IPS-NIHi7 (cell line): ENCODE data around the gene TFG.

ENCODE experiments used
- DNase-seq: peaks from one replicate; pipeline ENCODE4 v3.0.0; 2012; ENCODE audit warnings: mixed read lengths; ENCODE audit errors: extremely low spot score

The TFG gene

DNA sequence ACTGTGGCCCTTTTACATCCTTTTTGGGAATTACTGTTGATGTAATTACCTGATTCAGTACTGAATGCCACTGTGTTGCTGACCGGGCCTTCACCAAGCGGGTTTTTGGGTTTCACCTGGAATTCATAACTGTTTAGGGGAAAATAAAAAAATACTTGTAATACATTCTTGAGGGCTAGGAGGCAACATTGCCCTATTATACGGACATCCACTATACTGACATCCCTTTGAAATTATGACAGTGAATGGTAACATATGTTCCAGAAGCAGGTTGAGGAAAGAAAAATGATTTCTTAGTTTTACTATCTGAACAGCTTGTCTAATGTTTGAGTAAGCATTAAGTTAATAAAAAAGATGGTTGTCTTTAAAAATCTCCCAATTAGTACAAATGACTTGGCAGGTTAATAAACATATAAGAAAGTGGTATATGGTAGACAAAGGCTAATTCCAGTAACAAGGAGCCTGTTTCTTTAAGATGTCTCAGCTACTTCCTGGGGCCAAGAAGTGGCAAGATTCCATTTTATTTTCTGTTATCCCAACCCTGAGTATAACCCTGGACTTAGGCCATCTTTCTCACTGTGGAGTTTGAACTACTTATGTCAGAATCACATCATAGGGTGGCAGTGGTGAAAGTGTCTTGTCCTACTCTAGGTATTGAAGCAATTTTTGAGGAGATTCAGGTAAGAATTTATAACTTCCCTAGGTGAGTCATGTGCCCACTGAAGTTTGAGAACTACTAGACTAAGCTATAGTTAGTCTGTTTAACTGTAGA is 45.5 kb downstream of the TFG start:
- no peak for DNase-seq

DNA sequence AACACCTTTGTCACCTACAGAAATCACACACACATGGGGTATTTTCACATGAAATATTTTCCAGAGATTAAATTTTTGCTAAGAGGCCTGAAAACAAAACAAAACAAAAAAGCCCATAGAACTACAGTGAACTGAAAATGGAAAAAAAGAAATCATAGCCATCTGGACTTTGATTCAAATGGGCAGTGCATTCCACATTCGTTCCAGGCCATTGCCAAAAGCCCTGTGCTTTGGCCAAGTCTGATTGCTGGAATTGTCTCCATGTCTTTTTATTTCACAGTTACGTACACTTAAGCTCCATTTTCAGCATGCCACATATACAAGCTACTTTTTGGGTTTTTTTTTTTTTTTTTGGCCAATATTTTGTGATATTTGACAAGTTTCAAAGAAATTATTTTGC is 47.1 kb downstream of the TFG start:
- DNase-seq = no peak

DNA sequence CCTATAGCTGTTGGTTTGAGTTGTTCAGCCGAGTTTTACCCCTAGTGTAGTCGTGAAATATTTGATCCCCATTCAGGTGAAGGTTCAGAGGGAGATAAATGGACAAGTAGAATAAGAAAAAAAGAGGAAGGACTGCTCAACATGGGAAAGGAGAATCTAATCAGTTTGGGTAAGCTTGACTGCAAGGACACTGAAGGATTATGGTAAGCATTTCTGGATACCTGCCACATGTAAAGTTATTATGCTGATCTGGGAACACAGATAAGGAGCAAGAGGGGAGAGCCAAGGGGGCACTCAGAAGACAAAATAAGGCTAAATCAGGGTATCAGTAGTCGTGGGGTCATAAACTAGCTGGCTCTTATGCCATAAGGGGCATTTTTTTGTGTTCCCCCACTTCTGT is 49.9 kb downstream of the TFG start:
- DNase-seq = no peak

DNA sequence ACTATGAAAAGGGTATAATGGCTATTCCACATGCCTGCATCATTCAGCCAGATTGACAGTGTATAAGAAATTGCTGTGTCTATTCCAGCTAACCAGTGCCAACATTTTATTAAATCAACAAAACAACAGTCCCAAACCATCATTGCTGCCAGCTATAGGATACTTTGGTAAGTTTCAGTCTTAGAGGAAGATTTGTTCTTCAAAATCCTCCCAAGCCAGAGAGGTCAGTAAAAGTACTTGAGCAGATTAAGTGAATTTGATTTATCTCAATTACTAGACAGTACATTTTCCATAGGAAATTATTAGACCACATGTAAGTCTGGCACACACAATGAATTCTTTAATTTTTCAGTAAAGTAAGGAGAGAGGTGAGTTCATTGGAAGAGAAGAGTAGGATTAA is 50.7 kb downstream of the TFG start:
- no peak for DNase-seq

DNA sequence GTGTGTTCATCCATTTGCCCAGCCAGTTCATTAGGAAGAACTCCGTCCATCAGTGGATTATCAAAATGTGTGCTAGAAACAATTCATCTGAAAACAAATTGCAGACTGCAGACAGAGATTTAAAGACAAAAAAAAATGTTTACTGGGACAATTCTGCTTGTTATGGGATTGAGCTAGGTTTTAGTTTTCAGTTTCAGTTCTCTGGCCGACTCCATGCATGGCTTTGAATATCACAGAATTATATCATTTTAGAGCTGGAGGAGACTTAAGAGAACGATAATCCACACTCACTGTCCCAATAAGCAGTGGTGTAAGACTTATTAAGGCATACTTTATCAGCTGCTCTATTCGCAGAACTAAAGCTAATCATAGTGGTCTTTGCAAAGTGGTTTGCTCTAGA is 51.1 kb downstream of the TFG start:
- DNase-seq = no peak

DNA sequence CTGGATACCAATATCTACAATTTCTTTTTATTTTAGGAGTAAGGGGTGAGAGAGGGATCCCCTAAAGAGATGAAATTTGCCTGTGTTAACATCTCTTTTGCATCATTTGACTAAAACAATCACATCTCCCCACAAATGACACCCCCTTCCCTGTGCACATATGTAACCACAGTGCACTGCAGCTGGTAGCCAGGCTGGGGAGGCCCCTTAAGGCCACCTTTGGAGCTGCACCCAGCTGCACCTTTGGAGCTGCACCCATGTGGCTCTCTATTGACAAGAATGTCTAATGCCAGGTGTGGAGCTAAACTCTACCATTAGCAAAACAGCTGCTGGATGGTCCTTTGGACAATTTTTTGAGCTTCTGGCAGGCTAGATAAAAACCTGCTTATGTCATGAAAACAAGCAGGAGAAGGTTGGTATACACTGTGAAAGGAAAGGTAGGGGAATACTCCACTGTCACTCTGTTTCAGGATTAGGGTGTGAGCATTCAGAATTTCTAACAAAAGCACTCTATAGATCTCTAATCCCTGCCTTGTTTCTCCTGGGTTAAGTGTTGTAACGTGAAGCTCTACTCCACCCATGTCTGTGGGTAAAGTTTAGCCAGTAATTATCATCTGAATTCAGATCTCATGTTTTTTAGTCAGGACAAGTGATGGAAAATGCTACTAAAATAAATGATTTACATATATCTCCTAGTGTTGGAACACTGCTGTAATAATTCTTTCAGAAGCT is 52.1 kb downstream of the TFG start:
- peak; percentile 34 for DNase-seq

DNA sequence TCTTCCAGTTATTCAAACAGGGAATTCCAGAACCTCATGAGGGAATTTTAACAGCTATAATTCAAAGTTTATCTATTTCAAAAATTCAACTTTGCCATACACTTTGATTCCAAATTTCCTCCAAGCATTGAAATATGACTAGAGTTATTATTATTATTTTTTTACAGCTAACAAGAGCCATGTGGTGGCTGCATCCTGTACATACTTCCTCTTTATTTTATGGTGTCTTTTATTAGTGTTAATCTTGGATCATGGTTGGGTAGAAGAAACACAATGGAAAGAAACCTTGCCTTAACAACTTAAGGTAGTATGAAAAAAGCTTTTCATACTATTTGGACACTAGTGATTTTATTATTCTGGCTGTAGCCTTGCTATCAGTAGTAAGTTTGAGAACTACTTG is 52.7 kb downstream of the TFG start:
- no peak for DNase-seq

DNA sequence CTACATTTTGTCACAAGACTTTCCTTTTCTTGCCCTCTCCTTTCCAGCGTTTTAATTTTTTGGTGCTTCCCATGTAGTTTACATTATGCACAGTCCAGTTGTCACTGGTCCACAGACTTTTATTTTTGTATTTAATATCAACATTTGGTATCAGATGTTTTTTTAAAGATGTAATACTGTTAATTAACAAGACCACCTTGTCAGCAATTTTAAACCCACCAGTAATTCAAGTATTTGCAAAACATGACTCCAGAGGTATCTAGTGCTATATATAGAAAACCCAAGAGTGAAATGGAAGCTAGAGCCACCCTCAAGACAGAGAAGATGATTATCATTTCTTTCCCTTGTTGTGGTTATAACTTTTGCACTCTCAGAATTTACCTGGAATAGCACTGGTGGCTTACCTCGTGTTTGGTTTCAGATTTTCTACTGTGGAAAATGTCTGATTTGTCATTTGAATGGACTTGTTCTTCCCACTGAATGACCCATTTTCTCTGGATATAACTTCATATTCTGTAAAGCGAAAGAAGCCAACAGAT is 56.2 kb downstream of the TFG start:
- DNase-seq = no peak

DNA sequence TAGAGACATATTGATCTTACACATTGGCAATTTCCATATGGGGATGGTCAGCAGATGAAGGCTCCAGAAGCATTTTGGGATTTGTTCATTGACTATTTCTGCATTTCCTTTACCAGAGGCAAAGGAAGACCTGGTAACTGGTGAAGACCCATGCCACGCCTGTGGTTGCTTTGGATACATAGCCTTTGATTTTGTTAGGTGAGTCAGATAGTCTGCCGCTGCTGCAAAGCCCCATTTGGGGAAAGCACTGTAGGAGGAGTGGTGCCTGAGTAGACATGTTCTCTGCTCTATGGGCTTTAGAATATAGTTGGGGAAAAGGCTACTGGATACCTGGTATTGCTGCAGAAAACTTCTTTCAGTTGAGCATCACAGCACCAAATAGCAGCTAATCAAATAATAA is 56.8 kb downstream of the TFG start:
- no peak for DNase-seq

DNA sequence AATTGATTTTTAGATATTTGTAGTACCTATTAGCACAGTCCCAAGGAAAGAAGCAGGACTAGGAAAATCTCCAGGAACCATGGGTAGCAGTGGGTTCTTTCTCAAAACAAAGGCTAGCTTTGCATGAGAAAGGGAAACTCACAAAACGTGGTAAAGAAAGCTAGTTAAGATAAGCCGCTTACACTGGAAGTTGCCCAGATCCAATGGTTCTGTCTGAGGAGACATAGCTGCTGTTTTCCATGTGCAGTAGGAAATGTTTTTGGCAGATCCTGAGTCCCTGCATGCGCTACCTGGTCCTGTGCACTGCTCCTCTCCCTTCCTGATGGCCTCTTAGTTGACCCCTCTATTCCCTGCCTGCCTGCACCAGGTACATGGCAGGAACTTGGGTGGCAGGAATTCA is 60.4 kb downstream of the TFG start:
- DNase-seq = peak; percentile 35

DNA sequence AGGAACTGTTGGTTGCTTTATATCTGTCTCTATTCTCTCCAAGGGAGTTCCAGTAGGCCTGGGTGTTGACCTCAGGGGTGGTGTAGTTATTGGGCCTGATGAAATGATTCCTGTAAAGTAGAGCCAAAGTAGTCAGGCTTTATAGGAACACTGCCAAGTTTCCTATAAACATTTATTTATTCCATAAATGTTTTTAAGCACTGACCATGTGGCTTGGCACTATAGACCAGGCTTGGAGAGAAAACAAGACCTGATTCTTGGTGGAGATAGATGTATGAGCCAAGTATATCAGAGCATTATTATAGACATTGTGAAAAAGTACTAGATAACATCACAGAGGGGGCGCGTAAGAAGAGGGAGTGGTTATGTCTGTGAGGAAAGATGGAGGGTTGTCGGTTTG is 65.9 kb downstream of the TFG start:
- DNase-seq = no peak

DNA sequence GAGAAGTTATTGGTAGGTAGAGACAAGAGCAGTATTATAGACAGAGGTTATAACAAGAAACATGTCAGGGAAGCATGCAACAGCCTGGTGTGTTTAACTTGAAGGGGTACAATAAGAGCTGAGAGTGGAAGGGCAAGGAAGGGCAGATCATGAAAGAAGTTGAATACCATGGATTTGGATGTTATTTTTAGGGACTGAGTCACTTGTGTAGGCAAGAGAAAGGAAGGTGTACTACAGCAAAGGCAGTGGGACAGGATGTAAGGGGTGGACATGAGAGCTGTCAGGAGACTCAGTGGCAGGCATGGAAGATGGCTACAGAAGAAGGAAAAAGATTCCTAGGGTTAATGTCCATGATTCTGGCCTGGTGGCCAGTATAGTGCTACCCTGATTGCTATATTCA is 66.4 kb downstream of the TFG start:
- DNase-seq = no peak

DNA sequence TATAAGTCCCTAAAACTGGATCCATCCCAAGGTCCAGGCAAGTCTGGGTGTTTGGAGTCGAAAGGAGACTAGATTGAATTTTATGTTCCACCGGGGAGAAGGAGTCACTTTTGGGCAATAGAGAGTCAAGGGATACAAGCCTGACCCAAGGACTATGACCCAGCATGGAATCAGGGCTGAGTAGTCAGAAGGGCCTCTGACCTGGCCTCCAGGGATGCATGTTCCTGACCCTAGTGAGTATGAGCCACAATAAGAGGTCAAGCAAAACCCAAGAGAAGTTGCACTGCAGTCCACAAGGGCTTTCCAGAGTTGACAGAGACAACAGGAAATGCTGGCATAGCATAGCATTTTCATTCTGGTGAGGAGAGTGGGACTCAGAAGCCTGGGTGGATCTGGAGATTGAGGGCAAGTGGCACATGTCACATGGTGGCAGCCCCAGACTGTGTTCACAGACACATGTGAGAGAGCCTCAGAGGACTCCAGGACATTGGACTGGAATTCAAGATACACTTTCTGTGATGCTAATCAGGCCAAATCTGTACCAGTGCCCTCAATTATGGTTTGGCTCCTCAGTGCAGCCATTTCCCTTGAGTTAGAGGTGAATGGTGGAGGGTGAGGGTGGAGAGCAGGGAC is 66.9 kb downstream of the TFG start:
- no peak for DNase-seq

DNA sequence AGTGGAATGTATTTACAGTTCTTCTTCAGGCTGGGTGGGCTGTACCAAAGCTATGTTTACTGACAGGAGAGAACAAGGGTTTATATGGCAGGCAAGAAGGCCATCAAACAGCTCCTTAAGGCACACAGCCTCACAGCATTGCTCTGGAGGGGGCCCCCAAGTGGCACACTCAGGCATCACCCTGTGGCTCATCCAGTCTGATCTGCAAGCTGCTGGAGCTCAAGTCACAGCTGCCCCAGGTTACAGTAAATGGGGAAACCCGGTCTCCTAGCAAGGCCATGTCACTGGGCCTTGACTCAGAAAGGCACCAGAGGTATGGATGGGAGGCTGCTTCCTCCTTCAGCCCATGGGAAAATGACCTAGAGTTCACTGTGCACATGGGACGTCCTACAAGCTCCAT is 67.5 kb downstream of the TFG start:
- DNase-seq = peak; percentile 49

DNA sequence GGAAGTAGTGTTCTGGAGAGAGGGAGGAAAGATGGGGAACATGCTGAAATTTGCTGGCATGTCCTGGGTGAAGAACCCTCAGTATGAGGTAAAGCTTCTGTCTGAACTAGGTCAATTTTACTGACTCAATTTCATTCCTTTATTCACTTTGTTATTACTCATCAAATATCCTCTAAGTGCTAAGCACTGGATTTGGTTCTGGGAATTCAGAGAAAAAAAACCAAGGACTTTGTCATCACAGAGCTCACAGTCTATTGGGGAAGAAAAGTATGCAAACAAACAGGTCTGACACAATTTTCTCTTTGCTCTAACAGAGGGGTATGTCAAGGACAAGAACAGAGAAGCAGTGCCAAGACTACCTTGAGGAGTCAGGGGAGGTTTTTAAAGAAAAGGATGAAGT is 68.0 kb downstream of the TFG start:
- DNase-seq = no peak

DNA sequence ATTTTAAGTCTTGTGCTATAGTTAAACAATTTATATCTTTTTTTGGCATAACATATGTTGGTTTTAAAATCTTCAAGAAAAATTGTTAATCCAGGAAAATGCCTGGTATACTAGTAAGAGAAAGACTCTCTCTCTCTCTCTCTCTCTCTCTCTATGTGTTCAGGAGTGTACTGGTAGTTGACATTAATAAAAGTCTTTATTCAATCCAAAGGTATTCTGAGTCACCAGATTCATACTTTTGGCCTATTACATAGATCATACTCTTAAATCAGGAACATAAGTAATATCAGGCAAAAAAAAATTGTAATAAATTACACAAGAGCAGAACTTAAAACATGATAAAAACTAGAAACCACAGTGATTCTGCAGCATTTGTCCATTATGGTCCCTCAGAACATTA is 70.2 kb downstream of the TFG start:
- DNase-seq = no peak

DNA sequence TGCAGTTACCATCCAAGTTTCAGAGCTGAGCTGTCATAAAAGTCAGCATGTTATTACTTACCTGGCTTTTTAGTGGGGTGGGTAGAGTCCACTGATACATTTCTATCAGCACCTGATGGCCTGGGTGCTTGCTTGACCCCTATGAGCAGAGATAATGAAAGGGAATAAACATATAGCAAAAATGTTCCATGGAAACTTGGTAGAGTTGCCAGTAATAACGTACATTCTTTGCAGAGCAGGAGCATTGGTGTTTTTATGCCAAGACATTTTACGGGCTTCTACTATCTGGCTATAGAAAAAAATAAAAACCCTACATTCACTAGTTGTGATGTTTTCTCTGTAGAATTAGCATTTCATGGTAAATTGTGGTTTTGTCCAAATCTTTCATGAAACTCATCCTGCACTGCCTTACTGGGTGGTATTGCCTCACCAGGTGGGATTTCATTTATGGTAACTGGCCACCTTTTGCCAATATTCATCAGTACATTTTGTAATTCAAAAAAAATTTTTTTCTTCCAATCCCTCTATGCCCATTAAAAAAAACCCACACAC is 70.9 kb downstream of the TFG start:
- no peak for DNase-seq

DNA sequence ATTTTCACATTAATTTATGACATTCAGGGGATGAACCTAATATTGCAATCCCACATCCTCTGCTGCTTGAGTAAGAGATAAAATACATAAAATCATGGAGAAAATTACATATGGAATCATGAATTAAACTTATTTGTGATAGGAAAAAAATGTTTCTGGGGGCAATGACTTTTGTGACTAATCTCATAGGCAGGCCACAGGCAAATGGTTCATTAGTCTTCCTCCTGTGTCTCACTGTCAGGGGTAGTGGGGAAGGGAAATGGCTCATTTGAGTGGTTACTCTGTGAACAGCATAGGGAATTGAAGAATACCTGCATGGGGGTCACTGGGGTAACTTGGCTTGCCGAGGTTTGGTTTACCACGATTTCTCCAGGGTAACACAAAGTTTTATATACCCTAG is 72.0 kb downstream of the TFG start:
- DNase-seq = no peak

DNA sequence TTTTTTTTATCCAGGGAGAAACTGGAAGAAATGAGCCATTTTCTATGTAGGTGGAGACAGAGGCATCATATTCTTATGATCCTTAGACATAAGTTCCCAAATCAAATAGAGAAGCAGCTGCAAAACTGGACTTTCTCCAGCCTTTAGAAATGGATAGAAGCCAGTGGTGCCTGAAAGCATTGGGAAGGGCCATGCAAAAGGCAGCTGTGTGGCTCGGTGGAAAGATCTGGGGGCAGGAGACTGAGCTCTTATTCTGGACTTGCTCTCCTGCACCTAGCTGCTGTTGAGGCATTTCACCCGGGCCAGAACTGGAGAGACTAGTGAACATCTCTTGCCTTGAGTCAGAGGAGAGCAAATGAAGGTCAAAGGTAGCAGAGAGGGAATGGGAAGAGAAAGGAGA is 73.1 kb downstream of the TFG start:
- DNase-seq = no peak

DNA sequence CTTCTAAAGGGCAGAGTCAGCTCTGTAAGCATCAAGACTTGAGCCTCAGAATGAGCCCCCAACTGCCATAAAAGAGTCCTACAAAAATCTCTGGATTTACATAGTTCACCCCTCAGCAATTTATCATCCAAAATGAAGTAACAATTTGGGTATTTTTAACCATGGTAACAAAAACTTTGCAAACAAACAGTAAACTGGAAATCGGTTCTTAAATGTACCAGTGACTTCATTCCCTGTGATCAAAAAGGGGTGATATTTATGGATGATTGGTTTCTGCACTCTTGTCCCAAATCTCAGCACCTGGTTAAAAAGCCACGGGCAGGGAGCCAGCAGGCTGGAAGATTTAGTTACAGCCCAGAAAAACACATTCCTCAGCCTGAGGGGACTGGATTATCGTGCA is 73.6 kb downstream of the TFG start:
- DNase-seq = no peak

DNA sequence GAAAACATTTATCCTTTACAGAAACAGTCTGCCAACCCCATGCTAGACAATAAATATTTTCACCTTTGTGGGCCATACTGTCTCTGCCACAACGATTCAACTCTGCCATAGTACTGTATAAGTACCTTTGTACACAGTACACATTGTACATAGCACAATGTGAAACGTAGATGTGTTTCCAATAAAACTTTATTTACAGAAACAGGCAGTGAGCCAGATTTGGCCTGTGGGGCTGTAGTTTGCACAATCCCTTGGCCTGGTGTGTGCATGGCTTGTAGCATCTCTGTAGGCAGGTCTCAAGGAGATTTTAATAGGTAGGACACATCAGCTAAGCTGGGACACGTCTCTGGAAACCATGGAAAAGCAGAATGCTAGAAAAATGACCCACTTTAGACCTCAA is 74.3 kb downstream of the TFG start:
- DNase-seq = no peak

DNA sequence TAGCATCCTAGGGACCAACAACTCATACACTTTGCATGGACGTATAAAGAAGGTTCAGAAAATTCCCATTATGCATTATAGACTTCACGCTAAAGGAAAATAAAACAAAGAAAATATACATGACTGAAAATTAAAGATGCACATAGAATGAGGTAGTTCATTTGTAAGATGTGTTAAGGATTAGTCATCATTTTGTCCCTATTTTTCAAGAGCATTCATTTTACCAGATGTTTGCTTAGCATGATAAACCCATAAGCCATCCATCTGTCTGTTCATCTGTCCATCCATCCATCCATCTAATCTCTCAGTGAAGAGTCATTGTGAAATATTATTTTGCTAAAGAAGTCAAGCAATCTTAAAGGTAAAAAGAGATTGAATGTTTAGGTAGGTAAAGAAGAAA is 80.3 kb downstream of the TFG start:
- DNase-seq = no peak

DNA sequence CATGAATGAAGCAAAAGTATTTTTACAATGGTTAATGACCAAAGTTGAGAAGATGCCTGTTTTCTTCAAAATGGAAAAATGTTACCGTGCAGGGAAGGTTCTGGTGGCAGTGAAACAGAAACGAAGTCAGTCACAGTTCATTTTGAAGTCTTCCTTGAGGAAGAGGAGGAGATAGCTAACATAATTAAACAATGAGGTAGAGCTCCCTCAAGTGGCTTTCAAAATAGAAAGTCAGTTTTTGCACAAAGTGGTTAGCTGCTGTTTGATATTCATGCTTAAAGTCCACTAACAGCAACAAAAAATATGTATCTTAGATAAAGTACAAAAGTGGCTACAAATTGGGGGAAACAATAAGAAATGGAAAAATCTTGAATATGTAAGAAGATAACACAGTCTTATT is 87.3 kb downstream of the TFG start:
- peak; percentile 15 for DNase-seq
